K562 (cell line): ENCODE data around the gene MCRS1.

Experiments
- EZH2 ChIP-seq: IDR thresholded peaks from 2 replicates; pipeline ENCODE4 v1.6.1; 2012; ENCODE audit warnings: low read depth, mild to moderate bottlenecking, inconsistent platforms, low read length, borderline replicate concordance
- KLF1 ChIP-seq: fragments of 450-650 bp; IDR thresholded peaks from 2 replicates; pipeline ENCODE4 v1.6.1; 2016; ENCODE audit warnings: missing genetic modification characterization, missing compliant biosample characterization
- POLR2G ChIP-seq: fragments of 200-400 bp; formaldehyde crosslinking; IDR thresholded peaks from 2 replicates; pipeline ENCODE4 v1.6.1; 2017; ENCODE audit warnings: low read depth, mild to moderate bottlenecking, antibody characterized with exemption, low read length, moderate library complexity
- TAL1 ChIP-seq: fragments of 450-650 bp; IDR thresholded peaks from 2 replicates; pipeline ENCODE4 v1.6.1; 2016; ENCODE audit warnings: mild to moderate bottlenecking

- TF ChIP-seq TAL1, result no peak
- no peak for TF ChIP-seq KLF1 (tag)
- TF ChIP-seq POLR2G, result no peak
- TF ChIP-seq EZH2, result no peak
Observed at GRCh38 chr12:49541911-49542505, 25.9 kb downstream of the MCRS1 start.
